Neural crest cell (in vitro differentiated cells): Measurements from ENCODE around the gene RABGAP1L. TPM values are rescaled to one million over a fixed set of nuclear protein-coding genes. Genes with fewer than 3 reads are reported as not detected.

ENCODE experiments used
- DNase-seq: peaks from one replicate; pipeline ENCODE4 v3.0.0; 2021; ENCODE audit warnings: low read depth, mixed read lengths, low spot score
- H3K27ac Mint-ChIP-seq: one replicate; pipeline ENCODE4 v1.8.0; 2021; ENCODE audit warnings: mild to moderate bottlenecking, mixed read lengths; ENCODE audit not compliant: unreplicated experiment
- H3K27me3 Mint-ChIP-seq: 2 replicates; pipeline ENCODE4 v1.8.0; 2021; ENCODE audit warnings: low read depth, mild to moderate bottlenecking, mixed read lengths
- H3K36me3 Mint-ChIP-seq: 2 replicates; pipeline ENCODE4 v1.8.0; 2021; ENCODE audit warnings: low read depth, mild to moderate bottlenecking, mixed read lengths
- H3K4me1 Mint-ChIP-seq: 2 replicates; pipeline ENCODE4 v1.8.0; 2021; ENCODE audit warnings: mixed read lengths
- H3K4me3 Mint-ChIP-seq: one replicate; pipeline ENCODE4 v1.8.0; 2021; ENCODE audit warnings: mild to moderate bottlenecking, mixed read lengths
- H3K9me3 Mint-ChIP-seq: 2 replicates; pipeline ENCODE4 v1.8.0; 2021; ENCODE audit warnings: mixed read lengths
- total RNA-seq: library from RNA; stranded (reverse); gene quantifications from 2 replicates; pipeline ENCODE4 v1.2.1, GENCODE V29; 2021
- TF ChIP-seq, protein P1 (sequence below): fragments of 200-600 bp; sonication (generic); conservative IDR thresholded peaks from 2 replicates; pipeline ENCODE4 v1.5.0; 2021; ENCODE audit warnings: antibody characterized with exemption, mild to moderate bottlenecking

Gene RABGAP1L
- total RNA-seq, 1 donor from 2014 or later: 25.6 TPM

DNA sequence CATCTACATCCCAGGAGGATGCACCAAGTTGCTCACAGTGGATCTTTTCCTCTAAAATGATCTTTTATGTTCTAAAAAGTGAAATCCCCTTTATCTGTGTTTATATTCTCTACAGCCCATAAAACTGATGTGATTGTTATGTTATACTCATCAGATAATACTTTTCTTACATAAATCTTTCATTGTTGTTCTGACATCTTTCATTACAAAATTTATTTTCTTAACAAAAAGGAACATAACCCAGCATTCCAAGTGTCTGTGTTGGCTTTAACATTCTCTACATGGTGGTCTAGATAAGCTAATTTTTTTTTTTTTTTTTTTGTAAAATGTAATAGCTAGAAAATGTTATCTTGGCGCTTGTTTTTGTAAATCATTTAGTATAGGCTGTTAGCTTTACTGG, 832.2 kb downstream of the RABGAP1L start:
- Mint-ChIP-seq H3K4me1 (no peaks in the 10 kb centered on the region), H3K27ac (no peak overlapping the region), H3K27me3 (no peaks in the 10 kb centered on the region), H3K4me3 (no peak overlapping the region), H3K9me3 (no peaks in the 10 kb centered on the region), H3K36me3 (no peaks in the 10 kb centered on the region)
- no peak for DNase-seq
- TF ChIP-seq, protein P1, sequence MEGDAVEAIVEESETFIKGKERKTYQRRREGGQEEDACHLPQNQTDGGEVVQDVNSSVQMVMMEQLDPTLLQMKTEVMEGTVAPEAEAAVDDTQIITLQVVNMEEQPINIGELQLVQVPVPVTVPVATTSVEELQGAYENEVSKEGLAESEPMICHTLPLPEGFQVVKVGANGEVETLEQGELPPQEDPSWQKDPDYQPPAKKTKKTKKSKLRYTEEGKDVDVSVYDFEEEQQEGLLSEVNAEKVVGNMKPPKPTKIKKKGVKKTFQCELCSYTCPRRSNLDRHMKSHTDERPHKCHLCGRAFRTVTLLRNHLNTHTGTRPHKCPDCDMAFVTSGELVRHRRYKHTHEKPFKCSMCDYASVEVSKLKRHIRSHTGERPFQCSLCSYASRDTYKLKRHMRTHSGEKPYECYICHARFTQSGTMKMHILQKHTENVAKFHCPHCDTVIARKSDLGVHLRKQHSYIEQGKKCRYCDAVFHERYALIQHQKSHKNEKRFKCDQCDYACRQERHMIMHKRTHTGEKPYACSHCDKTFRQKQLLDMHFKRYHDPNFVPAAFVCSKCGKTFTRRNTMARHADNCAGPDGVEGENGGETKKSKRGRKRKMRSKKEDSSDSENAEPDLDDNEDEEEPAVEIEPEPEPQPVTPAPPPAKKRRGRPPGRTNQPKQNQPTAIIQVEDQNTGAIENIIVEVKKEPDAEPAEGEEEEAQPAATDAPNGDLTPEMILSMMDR: no peak

DNA sequence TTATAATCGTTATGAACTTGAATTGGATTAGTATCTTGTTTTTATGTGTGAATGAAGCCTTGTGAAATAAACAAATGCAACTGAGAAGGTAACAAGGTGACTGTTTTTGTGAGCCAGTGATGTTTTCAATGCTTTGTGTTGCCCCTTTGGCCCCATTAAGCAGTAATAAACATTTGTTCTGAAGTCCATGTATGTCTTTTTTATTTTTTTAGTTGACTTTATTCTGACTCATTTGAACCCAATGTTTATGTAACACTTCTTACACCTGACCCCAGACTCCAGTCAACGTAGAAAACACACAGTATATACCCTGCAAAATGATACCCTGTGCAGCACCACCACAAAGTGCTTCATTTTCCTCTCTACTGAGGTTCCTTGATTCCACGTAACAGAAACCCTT, 835.8 kb downstream of the RABGAP1L start:
- Mint-ChIP-seq H3K9me3 (no peaks in the 10 kb centered on the region), H3K36me3 (no peaks in the 10 kb centered on the region), H3K4me3 (no peak overlapping the region), H3K27me3 (no peaks in the 10 kb centered on the region), H3K4me1 (peaks cover 4% of the 10 kb centered on the region), H3K27ac (no peak overlapping the region)
- DNase-seq: no peak
- TF ChIP-seq, protein P1: no peak

DNA sequence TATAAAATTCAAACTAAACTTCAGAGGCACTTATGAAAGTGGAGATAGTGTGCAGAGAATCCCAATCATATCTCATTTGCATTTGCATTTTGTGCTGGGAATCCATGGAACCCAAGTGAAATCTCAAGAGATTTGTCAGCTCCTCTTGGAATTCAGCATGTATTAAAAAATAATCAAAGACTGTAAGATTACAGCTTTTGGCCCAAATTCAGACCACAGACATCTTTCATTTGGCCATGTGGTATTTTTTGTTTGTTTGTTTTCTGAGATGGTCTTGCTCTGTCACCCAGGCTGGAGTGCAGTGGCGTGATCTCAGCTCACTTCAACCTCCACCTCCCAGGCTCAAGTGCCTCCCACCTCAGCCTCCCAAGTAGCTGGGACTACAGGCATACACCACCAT, 836.6 kb downstream of the RABGAP1L start:
- no peak overlapping the region for H3K4me3 Mint-ChIP-seq
- no peak for DNase-seq
- no peaks in the 10 kb centered on the region for H3K9me3 Mint-ChIP-seq
- TF ChIP-seq, protein P1: no peak
- no peak overlapping the region for H3K27ac Mint-ChIP-seq
- H3K4me1 Mint-ChIP-seq: peaks cover 9% of the 10 kb centered on the region
- no peaks in the 10 kb centered on the region for H3K36me3 Mint-ChIP-seq
- H3K27me3 Mint-ChIP-seq: no peaks in the 10 kb centered on the region

DNA sequence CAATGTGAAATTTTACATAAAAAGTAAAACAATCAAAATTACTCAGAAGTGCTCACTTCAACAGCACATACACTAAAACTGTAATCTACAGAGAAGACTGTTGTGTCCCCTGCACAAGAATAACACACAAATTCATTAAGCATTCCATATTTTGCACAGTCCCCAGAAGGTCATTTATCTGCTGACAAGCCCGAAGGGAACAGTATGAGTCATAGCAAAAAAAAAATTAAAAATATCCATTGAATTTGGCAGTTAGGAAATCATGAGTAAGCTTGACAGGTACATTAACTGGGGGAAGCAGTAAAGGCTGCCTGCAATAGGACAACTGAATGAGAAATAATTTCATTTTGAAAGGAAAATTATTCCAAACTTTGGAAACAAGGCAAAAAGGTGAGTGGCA, 837.2 kb downstream of the RABGAP1L start:
- Mint-ChIP-seq H3K4me3 (no peak overlapping the region), H3K27ac (no peak overlapping the region), H3K4me1 (peaks cover 15% of the 10 kb centered on the region), H3K9me3 (no peaks in the 10 kb centered on the region), H3K27me3 (no peaks in the 10 kb centered on the region), H3K36me3 (no peaks in the 10 kb centered on the region)
- TF ChIP-seq, protein P1: no peak
- no peak for DNase-seq

DNA sequence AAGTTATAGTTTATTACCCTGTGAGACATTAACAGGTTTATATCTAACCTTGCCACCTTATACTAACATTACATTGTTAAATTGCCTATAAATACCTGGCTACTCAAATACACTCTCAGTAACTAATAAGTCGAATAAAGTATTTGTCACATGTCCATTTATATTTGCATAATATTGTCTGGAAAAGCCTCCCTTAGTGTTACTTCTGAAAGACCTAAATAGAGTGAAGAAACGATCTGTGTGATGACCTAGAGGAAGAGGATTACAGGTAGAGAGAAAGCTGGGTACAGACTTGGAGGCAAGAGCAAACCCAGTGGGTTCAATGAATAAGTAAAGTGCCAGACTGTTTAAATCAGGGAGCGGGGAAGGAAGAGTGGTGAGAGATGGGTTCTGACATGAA, 837.7 kb downstream of the RABGAP1L start:
- Mint-ChIP-seq H3K27ac (no peak overlapping the region), H3K4me3 (peak overlapping the region; percentile 60), H3K9me3 (no peaks in the 10 kb centered on the region), H3K36me3 (no peaks in the 10 kb centered on the region), H3K27me3 (no peaks in the 10 kb centered on the region), H3K4me1 (peaks cover 18% of the 10 kb centered on the region)
- TF ChIP-seq, protein P1: no peak
- DNase-seq: no peak
